Measurements from ENCODE around the gene FBXO48.

GRCh38 chr2:68516051-68516955 lies 49.2 kb upstream of the FBXO48 start:
- TF ChIP-seq, protein P1, sequence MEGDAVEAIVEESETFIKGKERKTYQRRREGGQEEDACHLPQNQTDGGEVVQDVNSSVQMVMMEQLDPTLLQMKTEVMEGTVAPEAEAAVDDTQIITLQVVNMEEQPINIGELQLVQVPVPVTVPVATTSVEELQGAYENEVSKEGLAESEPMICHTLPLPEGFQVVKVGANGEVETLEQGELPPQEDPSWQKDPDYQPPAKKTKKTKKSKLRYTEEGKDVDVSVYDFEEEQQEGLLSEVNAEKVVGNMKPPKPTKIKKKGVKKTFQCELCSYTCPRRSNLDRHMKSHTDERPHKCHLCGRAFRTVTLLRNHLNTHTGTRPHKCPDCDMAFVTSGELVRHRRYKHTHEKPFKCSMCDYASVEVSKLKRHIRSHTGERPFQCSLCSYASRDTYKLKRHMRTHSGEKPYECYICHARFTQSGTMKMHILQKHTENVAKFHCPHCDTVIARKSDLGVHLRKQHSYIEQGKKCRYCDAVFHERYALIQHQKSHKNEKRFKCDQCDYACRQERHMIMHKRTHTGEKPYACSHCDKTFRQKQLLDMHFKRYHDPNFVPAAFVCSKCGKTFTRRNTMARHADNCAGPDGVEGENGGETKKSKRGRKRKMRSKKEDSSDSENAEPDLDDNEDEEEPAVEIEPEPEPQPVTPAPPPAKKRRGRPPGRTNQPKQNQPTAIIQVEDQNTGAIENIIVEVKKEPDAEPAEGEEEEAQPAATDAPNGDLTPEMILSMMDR (IDR thresholded peaks at IDR 0.05): no peak
- no peak for TF ChIP-seq POLR2A (IDR thresholded peaks at IDR 0.05)
